NCI-H2196 treated with DMSO at 0.1 percent for 48 hours (cell line): ENCODE measurements around the gene CDC27.
"Not testable (repeated sequence)": the region's sequence is repeated elsewhere in the genome, so short reads cannot be mapped to it uniquely, and the experiment has no call there.

Experiments
- DNase-seq: peaks from one replicate; lab custom pipeline; 2025; ENCODE audit not compliant: unreplicated experiment; lab: John Stamatoyannopoulos, UW

Gene CDC27

GRCh38 chr17:47193931-47194511 is 4.9 kb upstream of the CDC27 start:
- no peak for DNase-seq

- peak; percentile 81 for DNase-seq
Observed at GRCh38 chr17:47192554-47192953, 3.5 kb upstream of the CDC27 start.

DNA sequence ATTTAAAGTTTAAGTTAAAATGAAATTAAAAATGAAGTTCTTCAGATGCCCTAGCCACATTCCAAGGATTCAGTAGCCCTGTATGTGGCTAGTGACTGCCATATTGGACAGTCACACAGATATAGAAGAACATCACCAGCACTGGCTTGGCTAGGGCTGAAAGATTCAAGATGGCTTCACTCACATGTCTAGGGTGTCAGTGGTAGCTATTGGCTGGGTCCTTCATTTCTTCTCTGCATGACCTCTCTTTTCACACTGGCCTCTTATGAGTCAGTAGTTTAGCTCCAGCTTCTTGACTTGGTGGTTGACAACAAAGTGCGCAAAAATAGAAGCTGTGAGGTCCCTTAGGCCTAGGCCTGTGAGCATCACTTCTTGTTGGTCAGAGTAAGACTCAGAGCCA is 1.7 kb upstream of the CDC27 start:
- DNase-seq: no peak

DNA sequence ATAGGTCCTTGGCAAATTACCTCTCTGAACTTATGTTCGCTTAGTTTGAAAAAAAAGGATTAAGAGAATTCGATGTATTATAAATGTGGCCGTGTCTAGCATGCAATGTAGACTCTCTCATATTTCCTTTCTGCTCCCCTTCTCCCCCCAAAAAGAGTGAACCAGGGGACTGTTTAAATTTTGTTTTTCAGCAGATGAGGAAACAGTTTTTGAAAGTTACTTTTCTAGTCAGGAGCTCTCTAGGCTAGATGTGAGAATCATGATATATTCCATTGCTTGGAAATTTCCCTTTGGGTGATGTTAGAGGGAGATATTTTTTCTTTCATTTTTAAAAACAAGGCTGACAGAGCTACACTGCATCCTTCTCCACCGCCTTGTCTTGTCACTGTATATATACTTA is 1.1 kb upstream of the CDC27 start:
- no peak for DNase-seq

DNA sequence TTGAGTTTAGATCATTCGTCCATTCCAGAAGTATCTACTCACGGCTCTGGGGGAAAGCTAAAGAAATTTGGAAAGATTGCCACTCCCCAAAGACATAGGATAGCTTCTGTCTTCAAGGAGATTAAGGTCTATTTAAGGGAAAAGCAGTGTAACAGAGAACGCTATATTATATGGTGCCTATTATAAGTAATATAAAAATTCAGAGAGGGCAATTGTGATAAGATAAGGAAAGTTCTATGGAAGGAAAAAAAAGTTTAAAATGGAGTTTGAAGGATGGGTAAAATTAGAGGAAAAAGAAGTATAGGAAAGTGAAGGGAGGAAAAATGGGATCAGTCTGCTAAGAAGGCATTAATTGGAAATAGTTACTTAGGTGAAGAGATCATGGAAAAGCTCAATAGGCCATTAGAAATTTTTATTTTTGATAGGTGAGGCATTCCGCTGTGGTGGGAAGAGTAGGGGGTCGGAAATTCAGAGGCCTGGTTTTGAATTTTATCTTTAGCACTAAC is 690 bp upstream of the CDC27 start:
- DNase-seq: no peak

DNA sequence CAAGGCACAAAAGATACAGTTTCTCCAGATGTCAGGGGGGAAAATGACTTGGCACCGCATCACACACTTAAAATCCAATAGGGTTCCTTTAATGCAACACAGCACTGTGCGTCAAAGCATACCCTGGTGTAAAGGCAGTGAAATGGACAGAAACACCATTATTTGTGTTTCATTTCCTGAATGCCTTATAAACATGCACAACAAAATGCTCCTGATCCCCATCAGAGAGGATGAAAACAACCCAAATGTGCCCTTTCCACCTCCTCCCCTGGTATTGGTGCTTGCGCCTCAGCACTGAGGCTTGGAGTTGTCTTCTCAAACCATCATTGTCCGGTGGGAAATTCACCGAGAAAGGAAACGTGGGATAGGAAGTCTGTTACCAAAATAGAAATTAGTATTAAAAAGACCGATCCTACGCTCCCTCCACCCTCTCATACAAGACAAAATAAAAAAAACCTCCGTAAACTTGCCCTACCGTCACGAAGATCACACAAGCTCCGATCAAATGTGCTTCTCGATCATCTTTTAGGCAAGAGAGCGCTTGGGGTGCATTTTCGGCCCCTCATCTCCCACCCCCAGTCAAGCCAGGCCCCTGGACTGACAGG is 722 bp downstream of the CDC27 start:
- no peak for DNase-seq

- no peak for DNase-seq
Observed at GRCh38 chr17:47184681-47185080, 4.4 kb downstream of the CDC27 start.

DNA sequence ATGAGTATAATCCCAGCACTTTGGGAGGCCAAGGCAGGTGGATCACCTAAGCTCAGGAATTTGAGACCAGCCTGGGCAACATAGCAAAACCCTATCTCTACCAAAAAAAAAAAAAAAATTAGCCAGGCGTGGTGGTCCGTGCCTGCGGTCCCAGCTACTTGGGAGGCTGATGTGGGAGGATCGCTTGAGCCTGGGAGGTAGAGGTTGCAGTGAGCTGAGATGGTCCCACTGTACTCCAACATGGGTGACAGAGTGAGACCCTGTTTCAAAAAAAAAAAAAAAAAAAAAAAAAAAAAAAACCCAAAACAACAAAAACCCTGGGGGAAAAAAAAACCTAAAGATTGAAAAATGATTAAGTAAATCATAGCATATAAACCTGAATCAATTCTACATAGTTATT is 8.1 kb downstream of the CDC27 start:
- not testable (repeated sequence) for DNase-seq

- no peak for DNase-seq
Observed at GRCh38 chr17:47180337-47180736, 8.8 kb downstream of the CDC27 start.

DNA sequence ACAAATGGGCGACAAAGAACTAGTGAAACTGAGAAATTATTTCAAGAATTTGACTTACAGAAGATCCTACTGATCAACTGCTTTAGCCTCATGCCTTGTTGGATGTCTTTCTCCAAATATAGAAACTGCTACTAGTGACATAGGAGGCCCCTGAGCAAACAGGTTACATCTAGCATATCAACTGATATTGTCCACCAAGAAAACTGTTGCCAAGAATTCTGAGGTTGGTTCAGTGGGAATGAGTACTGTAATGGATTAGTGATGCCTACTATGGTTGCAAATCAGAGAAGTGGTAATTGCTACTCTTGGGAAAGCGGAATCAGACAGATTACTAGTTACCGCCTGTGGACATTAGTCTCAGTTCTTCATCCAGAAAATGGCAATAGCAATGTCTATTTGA is 10.0 kb downstream of the CDC27 start:
- DNase-seq: no peak

- no peak for DNase-seq
Observed at GRCh38 chr17:47177261-47177660, 11.8 kb downstream of the CDC27 start.

- no peak for DNase-seq
Observed at GRCh38 chr17:47176389-47176826, 12.7 kb downstream of the CDC27 start.

GRCh38 chr17:47174823-47175222 is 14.3 kb downstream of the CDC27 start:
- DNase-seq: not testable (repeated sequence)

- DNase-seq: no peak
Observed at GRCh38 chr17:47172696-47173565, 16.2 kb downstream of the CDC27 start.

DNA sequence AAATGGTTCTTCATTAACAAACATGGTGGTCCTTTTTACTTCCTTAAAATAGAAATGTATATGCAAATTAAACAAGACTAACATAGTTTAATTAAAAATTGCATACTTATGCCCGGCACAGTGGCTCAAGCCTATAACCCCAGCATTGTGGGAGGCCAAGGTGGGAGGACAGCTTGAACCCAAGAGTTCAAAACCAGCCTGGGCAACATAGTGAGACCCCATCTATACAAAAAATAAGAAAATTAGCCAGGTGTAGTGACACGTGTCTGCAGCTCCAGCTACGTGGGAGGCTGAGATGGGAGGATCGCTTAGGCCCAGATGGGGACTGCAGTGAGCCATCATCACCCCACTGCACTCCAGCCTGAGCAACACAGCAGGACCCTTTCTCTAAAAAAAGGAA is 18.4 kb downstream of the CDC27 start:
- DNase-seq: no peak

DNA sequence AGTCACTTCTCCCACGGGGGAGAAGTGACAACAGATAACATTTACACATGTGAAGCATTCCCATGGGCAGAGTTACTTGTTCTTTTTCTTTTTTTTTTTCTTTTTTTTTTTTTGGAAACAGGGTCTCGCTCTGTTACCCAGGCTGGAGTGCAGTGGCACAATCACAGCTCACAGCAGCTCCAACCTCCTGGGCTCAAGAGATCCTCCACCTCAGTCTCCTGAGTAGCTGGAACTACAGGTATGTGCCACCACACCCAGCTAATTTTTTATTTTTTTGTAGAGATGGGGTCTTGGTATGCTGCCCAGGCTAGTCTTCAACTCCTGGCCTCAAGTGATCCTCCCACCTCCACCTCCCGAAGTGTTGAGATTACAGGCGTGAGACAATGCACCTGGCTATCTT is 20.2 kb downstream of the CDC27 start:
- not testable (repeated sequence) for DNase-seq

DNA sequence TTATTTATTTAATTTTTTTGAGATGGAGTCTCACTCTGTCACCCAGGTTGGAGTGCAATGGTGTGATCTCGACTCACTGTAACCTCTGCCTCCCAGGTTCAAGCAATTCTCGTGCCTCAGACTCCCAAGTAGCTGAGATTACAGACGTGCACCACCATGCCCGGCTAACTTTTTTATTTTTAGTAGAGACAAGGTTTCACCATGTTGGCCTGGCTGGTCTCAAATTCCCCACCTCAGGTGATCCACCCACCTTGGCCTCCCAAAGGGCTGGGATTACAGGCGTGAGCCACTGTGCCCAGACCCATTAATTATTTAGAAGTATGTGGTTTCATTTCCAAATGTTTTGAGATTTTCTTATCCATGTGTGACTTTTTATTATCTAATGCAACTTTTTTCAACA is 22.2 kb downstream of the CDC27 start:
- DNase-seq: not testable (repeated sequence)

- no peak for DNase-seq
Observed at GRCh38 chr17:47165137-47165536, 24.0 kb downstream of the CDC27 start.

- no peak for DNase-seq
Observed at GRCh38 chr17:47164263-47164662, 24.8 kb downstream of the CDC27 start.

GRCh38 chr17:47162013-47162622 is 27.0 kb downstream of the CDC27 start:
- DNase-seq: no peak

DNA sequence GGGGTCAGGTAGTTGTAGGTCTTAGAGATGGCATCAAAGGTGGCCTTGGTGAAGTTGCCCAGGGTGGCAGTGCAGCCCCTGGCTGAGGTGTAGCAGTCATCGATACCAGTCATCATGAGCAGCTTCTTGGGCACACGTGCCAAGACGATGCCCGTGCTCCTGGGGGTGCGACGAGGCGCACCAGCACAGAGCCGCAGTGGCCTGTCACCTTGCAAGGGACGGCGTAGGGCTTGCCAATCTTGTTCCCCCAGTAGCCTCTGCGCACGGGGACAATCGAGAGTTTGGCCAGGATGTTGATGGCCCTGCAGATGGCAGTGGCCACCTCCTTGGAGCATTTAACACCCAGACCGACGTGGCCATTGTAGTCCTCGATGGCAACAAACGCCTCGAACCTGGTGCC is 29.8 kb downstream of the CDC27 start:
- DNase-seq: no peak

GRCh38 chr17:47145351-47145750 is 43.7 kb downstream of the CDC27 start:
- DNase-seq: no peak
